ENCODE results near the gene PURB. TPM values are rescaled to one million over a fixed set of nuclear protein-coding genes. Genes with fewer than 3 reads are reported as not detected.

PURB gene
- total and polyA plus RNA-seq, 2 of the 4 experiments (the other 2 are of a cell fraction): 6.3 to 8.8 TPM

DNA sequence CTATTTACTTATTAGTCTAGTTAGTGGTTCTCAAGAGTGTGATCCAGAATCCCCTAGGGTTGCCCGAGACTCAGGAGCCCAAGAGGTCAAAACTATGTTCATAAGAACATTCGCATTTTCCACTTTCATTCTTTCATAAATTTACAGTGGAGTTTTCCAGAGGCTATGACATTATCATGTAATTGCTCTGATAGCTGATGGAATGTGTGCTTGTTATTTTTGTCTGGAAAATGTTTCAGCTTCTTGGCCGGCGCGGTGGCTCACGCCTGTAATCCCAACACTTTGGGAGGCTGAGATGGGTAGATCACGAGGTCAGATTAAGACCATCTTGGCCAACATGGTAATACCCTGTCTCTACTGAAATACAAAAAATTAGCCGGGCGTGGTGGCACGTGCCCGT lies 10.1 kb downstream of the PURB start:
- no peak overlapping the region for H2BK20ac ChIP-seq (ENCODE audit: low read depth, low read length)
- no peak overlapping the region for H4K5ac ChIP-seq (ENCODE audit: low read depth, low read length)
- no peak overlapping the region for H4K8ac ChIP-seq (ENCODE audit: low read depth in 2 of 2, low read length in 2 of 2)
- no peaks in the 10 kb centered on the region for H3K9me1 ChIP-seq (ENCODE audit: insufficient read depth, low read length)
- no peak overlapping the region for H2AFZ ChIP-seq (replicated peaks; ENCODE audit: low read length, poor library complexity)
- H3K27ac ChIP-seq (ENCODE audit: insufficient read depth, low read length): no peak overlapping the region
- no peak overlapping the region for H2BK15ac ChIP-seq (ENCODE audit: low read depth, low read length)
- POLR2A ChIA-PET (ENCODE audit: unreplicated experiment): no interaction called here
- CTCF ChIA-PET: no interaction called here
- no peak for ATAC-seq (ENCODE audit: low read depth)
- H3K4me1 ChIP-seq (ENCODE audit: control insufficient read depth, insufficient read depth, low read length): peaks cover 4% of the 10 kb centered on the region
- peaks cover 2% of the 10 kb centered on the region; the same call in 1 of the 2 replicates for H3K36me3 ChIP-seq (ENCODE audit: control insufficient read depth, insufficient read depth, low read length)
- H3K23ac ChIP-seq (ENCODE audit: low read depth, low read length): no peak overlapping the region
- no peak overlapping the region for H4K91ac ChIP-seq (ENCODE audit: insufficient read depth, low read depth, low read length)
- no peak overlapping the region for H2AK5ac ChIP-seq (ENCODE audit: low read depth, low read length)
- H3K27me3 ChIP-seq (ENCODE audit: control insufficient read depth, insufficient read depth, low read length): no peaks in the 10 kb centered on the region
- no peaks in the 10 kb centered on the region for H3K9me3 ChIP-seq (ENCODE audit: control insufficient read depth, insufficient read depth, low read length)
- WGBS, 2 experiments (ENCODE audit: extremely low coverage in 2 of 2, insufficient read length in 1 of 2): no CpG with 5 or more reads among the region's 11 CpGs
- dilution Hi-C loops (cut with HindIII; ENCODE audit: low sequenced_read_pairs, unreplicated experiment): no loop called here
- TF ChIP-seq NFE2L2 (IDR thresholded peaks at IDR 0.05; ENCODE audit: low read depth, low read length): no peak
- no peak for TF ChIP-seq BHLHE40 (IDR thresholded peaks at IDR 0.05; ENCODE audit: low read depth, low read length)
- TF ChIP-seq CHD1 (IDR thresholded peaks at IDR 0.05; ENCODE audit: low read depth, low read length): no peak
- TF ChIP-seq MAZ (IDR thresholded peaks at IDR 0.05; ENCODE audit: borderline replicate concordance, low read depth, low read length): no peak
- TF ChIP-seq, protein P1, sequence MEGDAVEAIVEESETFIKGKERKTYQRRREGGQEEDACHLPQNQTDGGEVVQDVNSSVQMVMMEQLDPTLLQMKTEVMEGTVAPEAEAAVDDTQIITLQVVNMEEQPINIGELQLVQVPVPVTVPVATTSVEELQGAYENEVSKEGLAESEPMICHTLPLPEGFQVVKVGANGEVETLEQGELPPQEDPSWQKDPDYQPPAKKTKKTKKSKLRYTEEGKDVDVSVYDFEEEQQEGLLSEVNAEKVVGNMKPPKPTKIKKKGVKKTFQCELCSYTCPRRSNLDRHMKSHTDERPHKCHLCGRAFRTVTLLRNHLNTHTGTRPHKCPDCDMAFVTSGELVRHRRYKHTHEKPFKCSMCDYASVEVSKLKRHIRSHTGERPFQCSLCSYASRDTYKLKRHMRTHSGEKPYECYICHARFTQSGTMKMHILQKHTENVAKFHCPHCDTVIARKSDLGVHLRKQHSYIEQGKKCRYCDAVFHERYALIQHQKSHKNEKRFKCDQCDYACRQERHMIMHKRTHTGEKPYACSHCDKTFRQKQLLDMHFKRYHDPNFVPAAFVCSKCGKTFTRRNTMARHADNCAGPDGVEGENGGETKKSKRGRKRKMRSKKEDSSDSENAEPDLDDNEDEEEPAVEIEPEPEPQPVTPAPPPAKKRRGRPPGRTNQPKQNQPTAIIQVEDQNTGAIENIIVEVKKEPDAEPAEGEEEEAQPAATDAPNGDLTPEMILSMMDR (conservative IDR thresholded peaks at IDR 0.05; ENCODE audit: low read depth, low read length): no peak
- no peak for TF ChIP-seq RCOR1 (IDR thresholded peaks at IDR 0.05; ENCODE audit: insufficient replicate concordance, low read length)
- TF ChIP-seq, protein P2, sequence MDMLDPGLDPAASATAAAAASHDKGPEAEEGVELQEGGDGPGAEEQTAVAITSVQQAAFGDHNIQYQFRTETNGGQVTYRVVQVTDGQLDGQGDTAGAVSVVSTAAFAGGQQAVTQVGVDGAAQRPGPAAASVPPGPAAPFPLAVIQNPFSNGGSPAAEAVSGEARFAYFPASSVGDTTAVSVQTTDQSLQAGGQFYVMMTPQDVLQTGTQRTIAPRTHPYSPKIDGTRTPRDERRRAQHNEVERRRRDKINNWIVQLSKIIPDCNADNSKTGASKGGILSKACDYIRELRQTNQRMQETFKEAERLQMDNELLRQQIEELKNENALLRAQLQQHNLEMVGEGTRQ (IDR thresholded peaks at IDR 0.05; ENCODE audit: low read depth, low read length): no peak
- no peak for TF ChIP-seq MXI1 (IDR thresholded peaks at IDR 0.05; ENCODE audit: borderline replicate concordance, low read depth, low read length)
- no peak overlapping the region for H2AK9ac ChIP-seq (replicated peaks; ENCODE audit: low read depth, low read length, poor library complexity)
- no peak overlapping the region for H2BK5ac ChIP-seq (ENCODE audit: low read depth, low read length, poor library complexity, severe bottlenecking)
- DNase-seq: no peak
- no peak overlapping the region for H2BK120ac ChIP-seq (ENCODE audit: low read depth, low read length)
- H3K4me2 ChIP-seq (ENCODE audit: low read depth, low read length): no peak overlapping the region
- no peak overlapping the region for H3K4me3 ChIP-seq (ENCODE audit: insufficient read depth, low read depth, low read length)
- H3K4ac ChIP-seq (ENCODE audit: low read depth, low read length): no peak overlapping the region
- in situ Hi-C loops (cut with MboI; ENCODE audit: low sequenced_read_pairs): no loop called here
- H3K14ac ChIP-seq (replicated peaks; ENCODE audit: low read depth, low read length): no peak overlapping the region
- BruUV-seq (replicated peaks): no TSS peak
- intact Hi-C loops (cut with micrococcal nuclease): no loop called here
- H3K56ac ChIP-seq (ENCODE audit: extremely low read depth, insufficient read depth, low read length): no peak overlapping the region
- peaks cover 0 to 16% of the 10 kb centered on the region in 2 experiments; a peak in 3 of 4 replicates for H3K79me1 ChIP-seq (ENCODE audit: low read depth in 1 of 2, low read length in 2 of 2)
- no peak overlapping the region for H3K9ac ChIP-seq (ENCODE audit: low read depth, low read length)
- H3K18ac ChIP-seq (ENCODE audit: low read depth, low read length): no peak overlapping the region
- peaks cover 13% of the 10 kb centered on the region; the same call in 1 of the 2 replicates for H4K20me1 ChIP-seq (ENCODE audit: insufficient read depth, low read length)
